Activated T-helper 17 cell treated with anti-CD3 and anti-CD28 coated beads, Interleukin-2, amount 50 U/mL, for 72 hours (primary cell): ENCODE results near the gene CYP20A1. TPM values are rescaled to one million over a fixed set of nuclear protein-coding genes. Genes with fewer than 3 reads are reported as not detected.

Experiments
- total RNA-seq, 2 donors: library from RNA; stranded (reverse); gene quantifications; one replicate each; pipeline ENCODE4 v1.2.3, GENCODE V29; 2022

Gene CYP20A1
- total RNA-seq, 2 donors from 2014 or later: 19.1 to 21.7 TPM

Other genes with a start within 250 kb of the CYP20A1 start
- 10 to 100 TPM; 16.1 to 31.2 TPM for gene NBEAL1, start 224.1 kb upstream of the CYP20A1 start, total RNA-seq
- gene ABI2, start 89.4 kb downstream of the CYP20A1 start, total RNA-seq: 10 to 100 TPM; 35.6 to 38.6 TPM